HG02642 (cell line): Measurements from ENCODE around the gene DEPDC1B.
"Not testable (repeated sequence)": the region's sequence is repeated elsewhere in the genome, so short reads cannot be mapped to it uniquely, and the experiment has no call there.

Experiments
- ATAC-seq: cut with Tn5 transposase; IDR thresholded peaks from one replicate; pipeline ENCODE4 v1.9.1; 2021; ENCODE audit warnings: mild to moderate bottlenecking; ENCODE audit not compliant: unreplicated experiment, poor library complexity

DEPDC1B gene

DNA sequence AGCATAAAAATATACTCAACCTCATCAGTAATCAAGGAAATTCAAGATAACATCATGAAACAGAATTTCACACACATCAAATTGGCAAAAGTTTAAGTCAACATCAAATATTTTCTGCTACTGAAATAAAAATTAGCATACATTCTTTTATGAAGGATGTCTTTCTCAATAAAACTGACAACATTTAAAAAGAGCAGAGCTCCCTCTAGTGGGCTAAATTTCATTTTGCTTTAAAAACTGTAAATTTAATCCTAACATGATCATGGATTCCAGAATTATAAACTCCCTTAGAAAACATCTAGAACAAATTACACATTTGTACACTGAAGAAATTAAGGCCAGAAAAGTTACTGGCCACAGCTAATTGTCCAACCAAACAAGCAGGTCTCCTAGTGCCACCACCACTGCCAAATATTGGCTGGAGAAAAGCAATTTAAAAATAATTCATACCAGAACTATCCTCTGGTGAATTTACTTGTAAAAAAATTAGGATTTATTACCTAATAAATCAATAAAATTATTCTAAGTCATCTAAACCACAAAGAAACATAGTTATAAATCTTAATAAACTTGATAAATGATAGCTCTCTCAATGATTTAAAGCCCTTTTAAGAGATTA is 31.2 kb downstream of the DEPDC1B start:
- no peak for ATAC-seq

DNA sequence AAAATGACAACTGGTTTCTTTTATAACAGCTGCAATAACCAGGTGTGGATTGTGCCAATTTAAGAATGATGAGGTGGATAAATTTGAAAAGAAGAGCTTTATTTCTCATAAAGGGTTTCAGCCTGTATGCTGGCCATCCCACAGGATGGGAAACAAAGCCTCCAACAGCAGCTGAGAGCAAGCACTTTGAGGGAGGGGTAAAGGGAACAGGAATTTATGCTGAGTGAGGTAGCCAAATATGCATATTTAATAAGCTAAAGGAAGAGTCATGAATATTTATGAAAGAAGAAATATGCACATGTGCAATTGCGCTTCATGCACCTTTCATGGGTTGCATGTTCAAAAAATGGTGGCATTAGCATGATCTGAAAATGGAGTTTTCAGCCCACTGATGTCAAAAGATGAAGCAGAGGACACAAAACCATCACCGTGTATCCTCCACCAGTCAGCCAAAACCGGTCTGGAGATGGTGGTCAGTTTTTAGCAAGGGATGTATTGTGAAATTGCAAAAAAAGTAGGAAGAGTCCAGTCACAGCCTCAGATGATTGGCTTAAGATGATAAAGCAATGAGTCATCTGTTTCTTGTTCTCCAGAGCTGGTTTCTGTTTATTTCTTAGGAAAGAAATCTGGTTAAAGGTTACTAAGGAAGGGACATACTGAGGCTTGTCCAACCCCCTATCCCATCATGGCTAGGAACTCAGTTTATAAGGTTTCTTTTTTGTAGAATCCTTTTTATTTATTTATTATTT is 47.9 kb downstream of the DEPDC1B start:
- ATAC-seq: no peak

DNA sequence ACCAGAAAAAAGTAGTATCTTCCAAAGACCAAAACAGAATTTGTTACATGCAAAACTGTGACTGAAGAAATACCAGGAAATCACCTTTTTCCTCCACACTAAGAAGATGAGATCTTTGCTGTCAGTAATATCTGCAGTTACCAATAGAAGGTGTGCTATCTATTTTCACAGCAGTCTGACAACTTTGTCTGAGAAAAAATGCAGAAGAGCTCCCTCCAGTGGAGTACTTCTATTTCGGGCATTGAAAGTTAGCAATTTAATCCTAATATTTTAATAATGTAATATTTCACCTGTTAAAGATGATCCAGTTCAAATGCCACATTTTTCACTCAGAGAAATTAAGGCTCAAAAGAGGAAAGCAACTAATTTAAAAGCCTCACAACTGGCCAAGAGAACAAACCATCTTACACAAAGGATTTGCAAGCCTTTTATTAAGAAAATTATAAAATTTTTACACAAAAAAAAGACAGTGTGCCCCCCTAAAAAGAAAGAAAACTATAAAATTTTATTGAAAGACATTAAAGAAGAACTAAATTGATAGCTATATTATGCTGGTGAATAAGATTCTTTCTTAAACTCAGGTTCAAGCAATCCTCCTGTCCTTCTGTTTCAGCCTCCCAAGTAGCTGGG is 50.6 kb downstream of the DEPDC1B start:
- peak; percentile 65 for ATAC-seq

DNA sequence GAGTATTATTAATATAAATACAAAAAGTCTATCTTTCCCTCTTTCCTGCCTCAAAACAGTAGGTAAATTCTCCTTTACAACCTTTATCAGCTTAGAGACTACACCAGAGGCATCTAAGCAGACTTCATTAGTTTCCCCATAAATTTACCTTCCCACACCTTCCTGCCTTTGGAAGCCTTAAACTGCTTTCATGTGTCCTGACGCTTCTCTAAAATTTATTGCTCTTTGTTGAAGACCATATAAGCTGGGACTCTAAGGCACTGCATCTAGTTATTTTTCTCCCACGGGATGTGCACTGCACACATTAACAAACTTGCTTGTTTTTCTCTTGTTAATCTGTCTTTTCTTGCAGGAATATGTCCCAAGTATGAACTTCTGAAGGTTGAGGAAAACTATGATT is 51.8 kb downstream of the DEPDC1B start:
- ATAC-seq: no peak

DNA sequence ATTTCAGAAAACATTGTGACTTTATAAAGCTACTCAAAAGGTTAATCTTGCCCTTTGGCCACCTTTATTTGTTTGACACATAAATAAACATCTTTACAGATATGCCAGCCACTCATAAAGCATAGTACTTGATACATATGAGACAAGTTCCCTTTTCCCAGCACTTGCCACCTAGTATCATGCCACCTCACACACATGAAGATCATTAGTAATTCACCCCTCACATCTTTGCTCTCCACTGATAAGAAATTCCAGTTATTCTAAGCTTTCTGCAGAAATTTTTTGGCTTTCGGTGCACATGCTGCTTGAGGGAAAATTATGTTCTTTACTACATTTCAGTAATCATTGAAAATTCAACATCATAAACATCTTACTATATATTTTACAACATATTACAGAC is 59.1 kb downstream of the DEPDC1B start:
- ATAC-seq: no peak

DNA sequence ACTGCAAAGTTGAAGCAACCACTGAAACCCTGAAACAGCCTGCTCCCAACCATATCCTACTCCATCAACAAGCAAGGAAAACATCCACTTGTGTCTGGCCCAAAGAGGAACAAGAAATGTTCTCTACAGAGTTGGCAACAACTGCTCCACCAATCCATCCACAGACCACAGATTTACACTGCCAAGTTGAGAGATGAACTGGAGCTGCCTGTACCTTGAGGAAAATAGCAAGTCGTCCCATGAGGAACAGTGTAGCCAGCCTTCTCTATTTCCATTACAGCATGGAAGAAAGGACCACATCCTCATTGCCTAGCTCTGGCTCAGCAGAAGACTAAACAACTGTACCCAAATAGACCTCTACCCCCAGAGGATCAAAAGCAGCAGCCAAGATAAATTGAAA is 60.4 kb downstream of the DEPDC1B start:
- ATAC-seq: no peak

DNA sequence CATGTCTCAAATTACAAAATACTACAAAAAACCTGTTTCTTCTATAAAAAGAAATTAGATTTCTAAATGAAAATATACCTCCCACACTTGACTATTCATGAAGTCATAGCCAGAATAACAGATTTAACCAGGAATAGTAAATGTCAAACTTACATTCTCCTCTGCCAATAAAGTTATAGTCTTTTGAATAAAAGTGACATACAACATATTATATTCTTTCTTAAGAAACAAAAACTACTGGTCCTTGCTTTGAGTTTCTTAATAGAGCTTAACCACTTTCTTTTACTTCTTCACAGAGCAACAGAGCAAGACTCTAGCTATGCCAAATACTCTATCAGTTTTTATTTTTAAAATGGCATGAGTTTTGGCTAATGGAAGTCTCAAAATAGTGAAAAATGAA is 61.7 kb downstream of the DEPDC1B start:
- ATAC-seq: no peak

DNA sequence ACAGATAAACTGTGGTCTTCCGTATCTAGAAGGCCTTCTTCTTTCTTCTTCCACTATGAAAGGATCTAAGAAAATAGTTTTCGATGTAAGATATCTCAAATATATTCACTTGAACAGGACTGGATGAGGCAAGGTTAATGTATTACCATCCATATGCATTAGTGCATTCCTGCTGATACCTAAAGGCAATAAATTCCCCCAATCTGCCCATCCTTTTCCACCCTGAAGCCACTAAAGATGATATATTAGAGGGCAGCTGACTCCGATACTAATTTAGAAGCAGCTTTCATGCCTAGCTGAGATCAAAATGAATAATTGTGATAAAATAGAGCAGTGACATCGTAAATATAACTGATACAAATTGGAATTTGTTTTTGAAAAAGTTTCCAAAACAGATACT is 63.3 kb downstream of the DEPDC1B start:
- no peak for ATAC-seq

DNA sequence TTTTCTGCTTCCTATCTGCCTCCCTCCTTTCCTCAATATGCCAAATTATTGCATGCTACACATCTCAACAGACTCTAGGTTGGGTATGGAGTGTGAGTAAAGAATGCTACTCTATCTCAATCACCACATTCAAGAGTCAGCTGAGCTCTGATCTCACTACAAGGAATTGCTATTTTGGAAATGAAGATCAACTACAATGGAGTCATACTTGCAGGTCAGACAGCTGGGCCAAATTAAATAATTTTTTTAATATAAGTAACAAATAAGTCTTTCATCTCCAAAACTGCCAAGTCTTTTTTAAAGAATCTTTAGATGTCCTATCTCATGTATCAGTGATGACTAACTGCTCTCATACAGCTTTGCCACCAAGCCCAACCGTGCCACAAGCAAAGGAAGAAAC is 64.0 kb downstream of the DEPDC1B start:
- ATAC-seq: no peak

DNA sequence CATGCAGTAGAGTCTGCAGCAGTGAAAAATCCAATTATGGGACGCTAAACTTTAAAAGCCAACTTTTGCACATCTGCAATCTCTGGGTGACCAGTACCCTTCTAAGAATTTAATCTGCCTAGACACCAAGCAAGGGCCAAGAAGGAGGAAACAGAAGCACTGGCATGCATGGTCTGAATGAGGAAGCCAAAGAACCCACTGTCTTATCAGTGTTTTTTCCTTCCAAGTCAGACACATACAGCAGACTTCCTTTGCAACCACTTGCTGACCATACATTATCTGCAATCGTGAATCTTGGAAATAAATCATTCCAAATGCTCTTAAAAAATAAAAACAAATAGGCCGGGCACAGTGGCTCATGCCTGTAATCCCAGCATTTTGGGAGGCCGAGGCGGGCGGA is 65.9 kb downstream of the DEPDC1B start:
- no peak for ATAC-seq

DNA sequence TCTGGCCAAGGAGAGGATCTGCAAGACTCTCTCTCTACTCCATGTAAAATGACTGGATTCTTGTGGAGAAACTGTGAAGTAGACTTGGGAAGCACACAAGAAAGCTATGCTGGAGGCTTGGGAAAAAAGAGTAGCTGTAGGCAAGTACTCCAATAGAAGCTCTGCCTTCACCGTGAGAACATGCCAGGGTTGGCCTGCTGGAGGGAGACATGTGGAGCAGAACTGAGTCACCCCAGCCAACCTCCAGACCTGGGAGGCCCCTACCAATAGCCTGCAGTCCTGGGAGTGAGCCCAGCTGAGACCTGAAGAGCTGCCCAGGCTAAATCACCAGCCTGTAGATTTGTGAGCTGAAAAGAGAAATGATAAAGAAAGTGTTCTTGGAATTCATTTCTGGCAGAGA is 66.6 kb downstream of the DEPDC1B start:
- no peak for ATAC-seq

DNA sequence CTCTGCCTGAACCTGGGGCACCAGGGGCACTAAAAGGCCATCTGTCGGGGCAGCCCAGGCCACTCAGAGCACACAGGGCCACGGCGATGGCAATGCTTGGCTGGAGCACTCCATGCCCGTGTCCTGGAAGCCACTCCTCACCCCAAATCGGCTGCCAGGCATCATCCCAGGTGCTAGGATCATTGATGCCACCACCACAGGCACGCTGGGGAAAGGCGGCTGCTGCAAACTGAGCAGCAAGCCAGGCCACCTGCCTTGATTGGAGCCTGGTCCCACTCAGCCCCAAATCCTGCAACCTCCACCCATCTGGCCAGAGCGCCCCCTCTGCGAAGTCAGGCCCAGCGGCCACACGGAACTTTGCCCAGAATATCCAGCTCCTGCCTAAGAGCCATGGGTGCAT is 67.8 kb downstream of the DEPDC1B start:
- ATAC-seq: no peak

DNA sequence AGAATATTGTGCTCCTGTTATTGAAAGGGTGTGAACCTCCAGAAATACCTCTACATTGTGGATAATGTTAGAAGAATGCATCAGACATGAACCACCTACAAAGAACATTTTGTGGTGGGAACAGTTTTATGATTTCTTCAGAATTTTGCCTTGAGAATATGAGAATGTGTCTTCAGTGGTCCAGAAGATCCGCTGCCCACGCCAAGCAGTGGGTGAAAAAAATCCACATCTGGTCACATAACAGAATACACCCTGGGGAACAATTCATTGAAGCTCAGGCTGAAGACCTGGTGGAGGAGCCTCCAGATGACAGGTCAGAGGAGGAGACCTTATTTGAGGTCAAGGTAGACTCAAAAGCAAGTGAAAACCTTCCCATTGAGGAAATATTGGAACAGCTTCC is 69.1 kb downstream of the DEPDC1B start:
- ATAC-seq: no peak

DNA sequence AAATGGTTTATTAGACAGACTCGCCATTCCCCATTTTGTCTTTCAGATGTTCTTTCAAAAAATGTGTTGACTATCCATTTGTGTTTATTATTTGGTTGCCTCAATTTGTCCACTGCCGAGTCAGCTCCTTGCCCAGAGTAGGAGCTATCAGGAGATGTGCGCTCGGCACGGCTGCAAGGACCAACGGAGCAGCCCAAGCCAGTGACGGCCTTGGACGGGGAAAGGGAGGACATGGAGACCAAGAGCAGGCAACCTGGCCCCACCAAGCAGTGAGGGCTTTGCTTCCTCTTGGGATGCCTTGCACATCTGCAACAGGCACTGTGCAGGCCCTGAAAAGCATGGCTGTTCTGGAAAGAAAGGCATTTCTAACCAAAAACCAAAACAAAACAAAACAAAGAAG is 69.8 kb downstream of the DEPDC1B start:
- no peak for ATAC-seq

DNA sequence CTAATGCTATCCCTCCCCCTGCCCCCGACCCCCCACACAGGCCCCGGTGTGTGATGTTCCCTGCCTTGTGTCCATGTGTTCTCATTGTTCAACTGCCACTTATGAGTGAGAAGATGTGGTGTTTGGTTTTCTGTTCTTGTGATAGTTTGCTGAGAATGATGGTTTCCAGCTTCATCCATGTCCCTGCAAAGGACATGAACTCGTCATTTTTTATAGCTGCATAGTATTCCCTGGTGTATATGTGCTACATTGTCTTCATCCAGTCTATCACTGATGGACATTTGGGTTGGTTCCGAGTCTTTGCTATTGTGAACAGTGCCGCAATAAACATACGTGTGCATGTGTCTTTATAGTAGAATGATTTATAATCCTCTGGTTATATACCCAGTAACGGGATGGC is 75.1 kb downstream of the DEPDC1B start:
- ATAC-seq: not testable (repeated sequence)

DNA sequence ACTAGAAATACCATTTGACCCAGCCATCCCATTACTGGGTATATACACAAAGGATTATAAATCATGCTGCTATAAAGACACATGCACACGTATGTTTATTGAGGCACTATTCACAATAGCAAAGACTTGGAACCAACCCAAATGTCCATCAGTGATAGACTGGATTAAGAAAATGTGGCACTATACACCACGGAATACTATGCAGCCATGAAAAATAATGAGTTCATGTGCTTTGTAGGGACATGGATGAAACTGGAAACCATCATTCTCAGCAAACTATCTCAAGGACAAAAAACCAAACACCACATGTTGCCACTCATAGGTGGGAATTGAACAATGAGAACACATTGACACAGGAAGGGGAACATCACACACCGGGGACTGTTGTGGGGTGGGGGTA is 79.2 kb downstream of the DEPDC1B start:
- ATAC-seq: not testable (repeated sequence)

DNA sequence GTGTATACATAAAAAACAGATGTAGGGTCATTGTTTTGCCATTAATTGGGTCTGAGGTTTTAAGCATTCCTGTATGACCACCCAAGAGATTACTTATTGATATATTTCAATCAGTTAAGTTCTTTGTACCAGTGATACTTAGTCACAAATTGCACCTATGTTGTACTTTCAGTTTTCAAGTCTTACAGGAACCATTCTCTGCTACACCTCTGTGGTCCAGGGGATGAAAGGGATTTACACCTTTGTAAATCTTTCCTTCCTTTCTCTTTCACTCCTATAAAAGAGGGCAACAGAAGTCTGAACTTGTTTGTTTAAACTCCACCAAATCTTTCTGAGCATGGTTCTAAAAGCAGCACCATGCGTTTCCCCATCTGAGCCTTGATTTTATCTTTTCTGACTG is 86.1 kb downstream of the DEPDC1B start:
- peak; percentile 48 for ATAC-seq

DNA sequence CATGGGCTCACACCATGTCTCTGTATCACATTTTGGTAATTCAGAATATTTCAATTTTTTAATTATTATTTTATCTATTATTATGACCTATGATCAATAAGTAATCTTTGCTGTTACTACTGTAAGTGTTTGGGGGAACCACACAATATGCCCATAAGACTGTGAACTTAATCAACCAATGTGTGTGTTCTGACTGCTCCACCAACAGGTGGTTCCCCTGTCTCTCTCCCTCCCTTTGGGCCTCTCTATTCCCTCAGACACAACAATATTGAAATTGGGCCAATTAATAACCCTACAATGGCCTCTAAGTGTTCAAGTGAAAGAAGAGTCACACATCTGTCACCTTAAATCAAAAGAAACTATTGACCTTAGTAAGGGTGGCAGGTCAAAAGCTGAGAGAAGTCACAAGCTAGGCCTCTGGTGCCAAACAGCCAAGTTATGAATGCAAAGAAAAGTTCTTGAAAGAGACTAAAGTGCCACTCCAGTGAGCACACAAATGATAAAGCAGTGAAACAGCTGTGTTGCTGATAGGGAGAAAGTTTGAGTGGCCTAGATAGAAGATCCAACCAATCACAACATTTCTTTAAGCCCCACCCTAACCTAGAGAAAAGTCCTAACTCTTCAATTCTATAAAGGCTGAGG is 88.7 kb downstream of the DEPDC1B start:
- ATAC-seq: no peak

DNA sequence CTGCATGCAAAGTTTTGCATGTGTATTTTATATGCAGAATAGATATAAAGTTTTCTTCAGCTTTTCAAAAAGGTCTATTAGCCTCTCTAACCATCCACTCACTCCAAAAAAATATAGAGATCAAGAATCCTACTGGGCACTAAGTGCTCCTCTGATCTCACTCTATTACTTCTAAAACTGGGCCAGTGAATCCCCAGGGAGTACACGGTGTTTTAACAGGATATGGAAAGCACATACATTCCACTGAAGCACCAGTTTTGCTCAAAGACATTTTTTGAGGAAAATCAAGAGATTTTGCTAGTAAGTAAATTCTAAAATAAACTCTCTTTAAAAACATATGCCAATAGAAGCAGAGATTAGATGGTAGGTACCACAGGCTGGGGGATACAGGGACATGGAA is 95.2 kb downstream of the DEPDC1B start:
- no peak for ATAC-seq

DNA sequence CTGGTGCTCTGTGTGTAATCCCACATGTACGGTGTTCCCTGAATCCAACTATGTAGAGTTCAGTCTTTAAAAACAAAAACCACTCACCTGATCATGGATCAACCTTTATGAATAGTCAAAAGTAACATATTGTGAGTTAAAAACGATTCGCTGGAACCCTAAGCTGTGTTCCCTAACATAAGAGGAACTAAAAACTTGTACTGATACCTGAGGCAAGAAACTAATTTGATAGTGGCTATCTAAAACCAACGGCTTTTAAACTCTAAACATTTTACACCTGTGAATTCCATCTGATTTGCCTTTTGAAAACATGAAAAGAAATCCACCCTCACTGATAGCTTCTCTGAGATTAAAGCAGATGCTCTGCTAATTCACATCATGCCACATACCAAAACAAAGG is 101.5 kb downstream of the DEPDC1B start:
- ATAC-seq: peak; percentile 57

DNA sequence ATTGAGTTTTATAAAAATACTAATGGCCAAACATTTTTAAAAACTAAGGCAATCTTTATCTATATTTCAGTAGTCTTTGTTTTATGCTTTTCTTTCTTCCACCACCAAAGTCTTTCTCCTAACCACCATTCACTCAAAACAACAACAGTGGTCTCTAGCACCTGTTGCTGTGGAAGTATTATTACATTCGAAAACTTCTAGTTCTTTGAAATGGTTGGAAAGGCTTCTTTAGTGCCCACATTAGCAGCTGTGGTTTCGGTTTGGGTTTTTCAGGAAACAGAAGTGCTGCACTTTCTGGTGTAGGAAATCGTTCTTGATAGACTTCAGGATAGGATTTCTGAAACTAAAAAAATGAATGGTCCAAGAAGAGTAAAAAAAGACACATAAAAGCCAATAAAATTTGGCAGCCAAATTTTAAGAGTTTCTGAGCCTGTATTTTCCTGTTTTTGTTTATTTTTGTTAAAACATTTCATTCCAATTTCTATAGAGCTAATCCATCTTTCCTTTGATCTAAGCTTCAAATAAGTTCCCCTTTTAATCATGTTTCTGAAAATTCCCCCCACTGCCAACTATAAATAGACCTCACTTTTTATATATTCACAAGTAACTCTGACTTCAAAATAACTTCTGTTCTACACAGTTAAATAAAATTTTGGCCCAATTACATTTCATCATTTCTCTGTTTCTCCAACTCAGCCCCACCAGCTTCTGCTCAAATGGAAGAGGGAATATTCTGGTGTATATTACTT is 102.2 kb downstream of the DEPDC1B start:
- ATAC-seq: peak; percentile 84
